ENCODE measurements around the gene CYP11A1.

- TF ChIP-seq CTCF (IDR thresholded peaks at IDR 0.05) (no peak), EP300 (IDR thresholded peaks at IDR 0.05) (no peak)
Measured at GRCh38 chr15:74399100-74399499, 31.7 kb upstream of the CYP11A1 start.

All from suprapubic skin (tissue), 3 donors.